Measurements from ENCODE around the gene IMMP1L. TPM values are rescaled to one million over a fixed set of nuclear protein-coding genes. Genes with fewer than 3 reads are reported as not detected.

The IMMP1L gene
- total and polyA plus RNA-seq, 2 donors (not counting 3 experiments of a cell fraction or from before 2014, with no cell fraction given), result 14.8 to 41.8 TPM

DNA sequence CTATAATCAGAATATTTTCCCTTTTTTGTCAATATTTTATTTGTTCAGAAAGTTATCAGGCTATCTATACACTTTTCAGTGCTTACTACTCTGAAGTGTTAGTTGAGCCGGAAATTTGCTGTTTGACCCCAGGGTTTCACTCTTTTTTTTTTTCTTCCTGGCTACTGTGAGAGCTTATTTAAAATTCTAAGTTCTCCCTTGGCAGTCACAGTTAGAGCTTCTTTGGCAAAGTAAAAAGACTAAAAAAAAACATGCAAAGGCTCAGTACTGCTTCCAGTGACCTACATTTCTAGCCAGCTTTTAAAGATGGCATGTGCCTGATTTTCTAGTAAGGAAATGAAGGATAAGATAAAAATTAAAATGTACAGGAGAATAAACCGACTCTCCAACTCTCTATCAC is 48.6 kb upstream of the IMMP1L start:
- dilution Hi-C loops (cut with MboI; ENCODE audit: extremely low pct_ligation_motif_present, low sequenced_read_pairs) (no loop called here), intact Hi-C loops (cut with micrococcal nuclease) (no loop called here)
- H3K9me1 ChIP-seq (replicated peaks; ENCODE audit: control insufficient read depth, extremely low read depth, insufficient read depth, low read length), result no peaks in the 10 kb centered on the region
- FAIRE-seq (no peak), DNase-seq (ENCODE audit: low read depth, low spot score) (peak; percentile 84)
- H3K36me3 ChIP-seq (ENCODE audit: control insufficient read depth in 2 of 2, extremely low read depth in 1 of 2, insufficient read depth in 2 of 2, low read length in 2 of 2), result no peaks in the 10 kb centered on the region
- H3K4me2 ChIP-seq (ENCODE audit: insufficient read depth, low read length), result peak overlapping the region; percentile 36
- H3K4me3 ChIP-seq (replicated peaks in 1 of 3; ENCODE audit: insufficient read depth in 1 of 3, low read depth in 1 of 3, low read length in 3 of 3), result no peak overlapping the region
- no peaks in the 10 kb centered on the region for H3K27me3 ChIP-seq (ENCODE audit: control insufficient read depth in 2 of 2, insufficient read depth in 2 of 2, low read length in 2 of 2)
- no peak overlapping the region for H2AFZ ChIP-seq (ENCODE audit: low read depth, low read length)
- H3K4me1 ChIP-seq (ENCODE audit: control insufficient read depth, extremely low read depth, insufficient read depth, low read length), result peaks cover 9% of the 10 kb centered on the region
- no peak overlapping the region for H3K27ac ChIP-seq (ENCODE audit: insufficient read depth, low read depth, low read length)
- H3K9ac ChIP-seq (replicated peaks; ENCODE audit: extremely low read depth, insufficient read depth, low read length), result no peak overlapping the region
- BruUV-seq (replicated peaks), result no TSS peak
- H4K20me1 ChIP-seq (replicated peaks; ENCODE audit: control insufficient read depth, extremely low read depth, insufficient read depth, low read length), result no peaks in the 10 kb centered on the region
- no peaks in the 10 kb centered on the region for H3K79me2 ChIP-seq (ENCODE audit: control insufficient read depth, insufficient read depth, low read length)
- peak; percentile 31 for TF ChIP-seq GATA2 (IDR thresholded peaks at IDR 0.05; ENCODE audit: insufficient read depth, insufficient read length, low read depth, low read length)
- TF ChIP-seq MAX (IDR thresholded peaks at IDR 0.05; ENCODE audit: insufficient read depth, insufficient read length), result no peak
- TF ChIP-seq MYC (IDR thresholded peaks at IDR 0.05; ENCODE audit: low read depth, low read length), result no peak
- ChIA-PET CTCF (interaction anchor here (0.8 to 2.2 kb wide), 7 partner anchors 17 to 312 kb away, joined by 3 to 7 read pairs (median 3); no protein-coding TSS in a partner anchor), POLR2A (no interaction called here)
- H3K9me3 ChIP-seq (replicated peaks; ENCODE audit: control insufficient read depth, insufficient read depth, low read length), result no peaks in the 10 kb centered on the region

- no peak overlapping the region for H3K4me2 ChIP-seq (ENCODE audit: insufficient read depth, low read length)
- H3K27ac ChIP-seq (ENCODE audit: insufficient read depth, low read depth, low read length), result no peak overlapping the region
- no peaks in the 10 kb centered on the region for H3K9me1 ChIP-seq (replicated peaks; ENCODE audit: control insufficient read depth, extremely low read depth, insufficient read depth, low read length)
- H4K20me1 ChIP-seq (replicated peaks; ENCODE audit: control insufficient read depth, extremely low read depth, insufficient read depth, low read length), result no peaks in the 10 kb centered on the region
- DNase-seq (ENCODE audit: low read depth, low spot score) (no peak), FAIRE-seq (no peak)
- H3K27me3 ChIP-seq (ENCODE audit: control insufficient read depth in 2 of 2, insufficient read depth in 2 of 2, low read length in 2 of 2), result no peaks in the 10 kb centered on the region
- no peaks in the 10 kb centered on the region for H3K9me3 ChIP-seq (replicated peaks; ENCODE audit: control insufficient read depth, insufficient read depth, low read length)
- no peak overlapping the region for H3K9ac ChIP-seq (replicated peaks; ENCODE audit: extremely low read depth, insufficient read depth, low read length)
- H3K4me1 ChIP-seq (ENCODE audit: control insufficient read depth, extremely low read depth, insufficient read depth, low read length), result peaks cover 9% of the 10 kb centered on the region
- H3K4me3 ChIP-seq (replicated peaks in 1 of 3; ENCODE audit: insufficient read depth in 1 of 3, low read depth in 1 of 3, low read length in 3 of 3), result no peak overlapping the region
- H2AFZ ChIP-seq (ENCODE audit: low read depth, low read length), result no peak overlapping the region
- intact Hi-C loops (cut with micrococcal nuclease), result loop anchor here (2.0 kb wide), 1 partner anchor 39 kb away; no protein-coding TSS in a partner anchor
- dilution Hi-C loops (cut with MboI; ENCODE audit: extremely low pct_ligation_motif_present, low sequenced_read_pairs), result no loop called here
- ChIA-PET CTCF (interaction anchor here (1.4 kb wide), 1 partner anchor 16 kb away, joined by 3 read pairs; no protein-coding TSS in a partner anchor), POLR2A (no interaction called here)
- no peak for TF ChIP-seq GATA2 (IDR thresholded peaks at IDR 0.05; ENCODE audit: insufficient read depth, insufficient read length, low read depth, low read length)
- BruUV-seq (replicated peaks), result no TSS peak
- H3K79me2 ChIP-seq (ENCODE audit: control insufficient read depth, insufficient read depth, low read length), result no peaks in the 10 kb centered on the region
- no peaks in the 10 kb centered on the region for H3K36me3 ChIP-seq (ENCODE audit: control insufficient read depth in 2 of 2, extremely low read depth in 1 of 2, insufficient read depth in 2 of 2, low read length in 2 of 2)
Observed at GRCh38 chr11:31555938-31556337, 46.5 kb upstream of the IMMP1L start.

Data from endothelial cell of umbilical vein (primary cell).